CD4-positive, alpha-beta T cell treated with Interleukin-1 beta for 1 hour (primary cell): ENCODE data around the gene NFASC.

Experiments
- DNase-seq, 2 donors: peaks; one replicate each; pipeline ENCODE4 v3.0.0-alpha.2; 2020 to 2022

NFASC gene

DNA sequence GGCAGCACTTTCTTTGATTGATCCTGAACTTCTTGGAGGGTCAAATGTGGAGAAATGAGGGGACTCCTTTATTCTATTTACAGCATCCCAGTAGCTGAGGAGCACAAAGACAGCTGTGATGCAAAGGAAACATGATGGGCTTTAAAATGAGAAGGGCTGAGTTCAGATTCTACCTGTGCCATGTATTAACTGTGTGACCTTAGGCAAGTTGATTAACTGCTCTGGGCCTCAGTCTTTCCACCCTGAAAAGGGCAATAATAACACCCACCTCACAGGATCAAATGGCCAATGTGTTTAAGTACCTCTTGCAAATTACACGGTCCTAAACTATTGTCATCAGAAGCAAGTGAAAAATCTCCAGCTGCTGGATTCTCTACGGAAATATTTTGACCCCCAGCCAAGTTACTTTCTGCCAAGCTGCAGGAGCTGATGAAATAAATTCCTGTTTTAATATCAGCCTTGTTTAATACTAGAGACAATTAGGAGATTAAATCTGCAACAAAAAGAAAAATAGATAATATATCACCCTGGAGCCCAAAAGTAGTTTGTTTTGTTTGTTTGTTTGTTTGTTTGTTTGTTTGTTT lies 197.9 kb downstream of the NFASC start:
- no peak for DNase-seq

DNA sequence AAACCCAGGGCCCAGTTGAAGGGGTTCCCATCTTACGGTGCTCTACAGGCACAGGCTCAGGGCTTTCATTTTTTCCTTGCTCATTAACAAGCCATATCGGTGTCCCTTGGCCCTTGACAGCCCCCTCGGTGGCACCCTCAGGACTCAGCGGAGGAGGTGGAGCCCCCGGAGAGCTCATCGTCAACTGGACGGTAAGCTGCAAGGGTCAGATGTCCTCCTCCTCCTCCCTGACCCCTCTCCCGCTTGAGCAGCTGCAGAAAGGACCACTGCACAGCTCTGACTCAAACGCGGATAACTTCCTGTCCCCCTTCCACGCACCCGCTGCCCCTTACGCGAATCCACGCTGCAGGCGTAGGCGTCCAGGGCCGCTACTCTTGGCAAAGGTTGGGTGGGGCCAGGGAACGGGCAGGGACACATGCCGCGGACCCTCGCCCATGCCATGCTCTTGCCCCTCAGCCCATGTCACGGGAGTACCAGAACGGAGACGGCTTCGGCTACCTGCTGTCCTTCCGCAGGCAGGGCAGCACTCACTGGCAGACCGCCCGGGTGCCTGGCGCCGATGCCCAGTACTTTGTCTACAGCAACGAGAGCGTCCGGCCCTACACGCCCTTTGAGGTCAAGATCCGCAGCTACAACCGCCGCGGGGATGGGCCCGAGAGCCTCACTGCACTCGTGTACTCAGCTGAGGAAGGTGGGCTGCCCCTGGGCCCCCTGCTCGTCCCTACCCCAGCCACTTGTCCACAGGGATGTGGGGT lies 198.9 kb downstream of the NFASC start:
- DNase-seq, result no peak

DNA sequence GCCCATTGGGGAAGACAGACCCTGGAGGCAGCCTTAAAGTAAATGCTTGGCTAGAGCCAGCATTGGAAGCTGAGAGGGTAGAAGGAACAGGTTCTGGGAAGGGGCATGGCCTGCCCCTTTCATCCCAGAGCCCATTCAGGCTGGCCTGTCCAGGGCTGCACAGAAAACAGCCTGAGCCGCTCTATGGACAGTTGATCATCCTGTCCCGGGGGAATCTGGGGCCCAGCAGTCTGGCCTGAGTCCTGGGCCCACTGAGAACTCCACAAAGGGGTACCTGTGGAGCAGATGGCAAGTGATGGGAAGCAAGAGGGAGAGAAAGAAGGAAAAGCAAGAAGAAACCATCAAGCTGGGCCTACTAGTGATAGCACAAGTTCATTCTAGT lies 200.4 kb downstream of the NFASC start:
- no peak for DNase-seq

DNA sequence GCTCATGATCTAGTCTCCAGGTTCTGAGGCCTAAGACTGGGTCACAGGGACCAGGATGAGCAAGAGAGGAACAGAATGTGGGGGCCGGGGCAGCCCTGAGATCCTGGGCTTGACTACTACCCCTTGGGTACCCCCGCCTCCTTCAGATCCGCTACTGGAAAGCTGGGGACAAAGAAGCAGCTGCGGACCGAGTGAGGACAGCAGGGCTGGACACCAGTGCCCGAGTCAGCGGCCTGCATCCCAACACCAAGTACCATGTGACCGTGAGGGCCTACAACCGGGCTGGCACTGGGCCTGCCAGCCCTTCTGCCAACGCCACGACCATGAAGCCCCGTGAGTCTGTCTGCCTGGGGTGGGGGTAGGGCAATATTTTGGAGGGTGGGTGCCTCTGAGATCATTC lies 201.1 kb downstream of the NFASC start:
- no peak for DNase-seq

DNA sequence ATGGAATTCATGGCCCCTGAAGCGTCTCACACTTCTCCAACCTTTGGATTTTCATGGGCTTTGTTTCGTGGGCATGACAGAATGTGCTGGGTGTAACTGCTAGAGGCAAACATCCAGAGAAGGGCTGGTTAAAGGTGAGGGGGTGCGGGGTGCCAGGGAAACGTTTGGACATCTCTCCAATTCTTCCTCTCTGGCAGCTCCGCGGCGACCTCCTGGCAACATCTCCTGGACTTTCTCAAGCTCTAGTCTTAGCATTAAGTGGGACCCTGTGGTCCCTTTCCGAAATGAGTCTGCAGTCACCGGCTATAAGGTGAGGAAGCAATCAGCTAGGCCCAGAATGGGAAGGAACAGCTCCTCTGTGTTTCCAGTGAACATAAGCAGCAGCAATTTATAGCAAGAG lies 201.6 kb downstream of the NFASC start:
- no peak for DNase-seq
